ENCODE data around the gene KIF5C.

DNA sequence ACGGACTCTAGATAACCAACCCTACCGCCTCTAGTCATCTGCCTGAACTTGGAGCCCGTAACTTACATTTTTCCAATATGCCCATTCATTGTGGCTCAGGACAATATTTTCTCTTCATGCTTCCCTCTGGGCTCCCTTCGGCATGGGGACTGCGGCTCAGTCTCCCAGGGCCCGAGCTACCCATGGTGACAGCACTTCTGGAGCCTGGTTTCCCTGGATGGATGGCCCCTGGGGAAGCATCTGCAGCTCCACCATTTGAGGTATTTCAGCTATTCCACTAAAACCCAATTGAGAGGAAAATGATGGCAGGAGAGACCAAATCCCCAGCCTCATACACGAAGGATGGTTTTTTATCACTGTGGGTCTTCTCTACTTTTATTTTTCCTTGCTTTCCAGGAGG lies 74.3 kb downstream of the KIF5C start:
- TF ChIP-seq CTCF (IDR thresholded peaks at IDR 0.05; ENCODE audit: low read length) (no peak), EZH2 (IDR thresholded peaks at IDR 0.05; ENCODE audit: borderline replicate concordance, low read length) (no peak)

Measured in OCI-LY1 (cell line).